ENCODE measurements around the gene MICAL2.

Gene MICAL2

DNA sequence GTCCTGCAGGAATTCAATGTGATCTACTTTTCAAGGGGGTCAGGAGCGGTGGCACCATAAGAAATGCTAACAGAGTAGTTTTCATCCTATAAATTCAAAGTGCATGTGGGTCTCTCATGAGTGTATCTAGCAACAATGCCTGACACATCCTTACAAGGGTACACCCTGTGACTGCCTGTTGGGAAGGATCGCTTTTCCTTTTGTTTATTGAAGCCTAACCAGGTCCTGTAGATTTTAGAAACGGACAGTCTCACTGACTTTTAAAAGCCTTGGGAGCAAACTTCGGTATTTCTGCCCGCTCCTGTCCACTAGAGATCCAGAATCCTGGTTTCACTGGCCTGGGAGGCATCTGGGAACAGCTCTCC, 102.4 kb downstream of the MICAL2 start:
- DNase-seq, result no peak

DNA sequence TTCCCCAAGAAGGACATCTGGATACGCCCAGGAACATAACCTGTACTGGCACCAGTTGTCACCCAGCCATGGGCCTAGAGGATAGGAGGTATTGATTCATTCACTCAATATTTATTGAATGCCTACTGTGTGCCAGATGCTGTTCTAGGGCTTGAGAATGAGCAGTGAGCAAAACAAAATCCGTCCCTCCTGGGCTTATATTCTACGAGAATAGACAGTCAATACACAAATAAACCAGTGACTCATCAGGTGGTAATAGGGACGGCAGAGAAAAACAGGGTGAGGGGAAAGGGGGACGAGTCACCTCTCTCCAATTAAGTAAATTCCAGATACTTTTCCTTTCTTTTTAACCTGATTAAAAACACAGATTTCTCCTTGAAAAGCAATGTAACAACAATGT, 103.5 kb downstream of the MICAL2 start:
- DNase-seq, result no peak

DNA sequence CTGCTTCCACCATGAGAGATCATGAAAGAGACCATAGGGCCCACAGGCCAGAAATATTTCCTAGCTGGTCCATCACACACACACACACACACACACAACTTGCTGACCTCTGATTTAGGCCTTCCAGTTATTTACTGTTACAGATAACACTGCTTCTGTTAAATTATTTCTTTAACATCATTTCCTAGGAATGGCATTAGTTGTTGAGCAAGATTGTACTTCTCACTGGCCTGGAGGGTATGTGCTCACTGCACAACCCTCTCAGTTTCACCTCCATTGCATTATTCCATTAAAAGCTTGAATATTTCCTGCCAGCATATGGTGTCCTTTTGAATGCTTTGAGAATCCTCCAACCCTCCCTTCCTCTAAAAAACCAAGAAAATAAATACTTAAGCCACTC, 104.4 kb downstream of the MICAL2 start:
- no peak for DNase-seq

DNA sequence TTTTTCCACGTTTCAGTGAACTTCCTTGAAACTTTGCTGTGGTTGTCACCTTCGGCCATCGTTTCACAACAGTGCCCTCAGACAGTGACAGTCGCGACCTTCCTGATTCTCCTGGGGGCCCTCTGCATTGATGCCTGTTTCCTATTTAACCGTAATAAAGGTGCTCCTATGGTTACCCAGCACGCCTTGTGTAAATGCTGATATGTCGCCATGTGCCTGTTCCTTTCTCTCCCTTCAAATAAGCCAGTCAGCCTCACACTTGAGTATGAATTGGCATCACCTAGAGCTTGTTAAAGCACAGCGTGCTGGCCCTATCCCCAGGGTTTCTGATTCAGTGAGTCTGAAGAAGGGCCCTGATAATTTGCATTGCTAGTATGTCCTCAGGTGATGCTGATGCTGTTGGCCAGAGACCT, 104.8 kb downstream of the MICAL2 start:
- DNase-seq, result peak; percentile 25

DNA sequence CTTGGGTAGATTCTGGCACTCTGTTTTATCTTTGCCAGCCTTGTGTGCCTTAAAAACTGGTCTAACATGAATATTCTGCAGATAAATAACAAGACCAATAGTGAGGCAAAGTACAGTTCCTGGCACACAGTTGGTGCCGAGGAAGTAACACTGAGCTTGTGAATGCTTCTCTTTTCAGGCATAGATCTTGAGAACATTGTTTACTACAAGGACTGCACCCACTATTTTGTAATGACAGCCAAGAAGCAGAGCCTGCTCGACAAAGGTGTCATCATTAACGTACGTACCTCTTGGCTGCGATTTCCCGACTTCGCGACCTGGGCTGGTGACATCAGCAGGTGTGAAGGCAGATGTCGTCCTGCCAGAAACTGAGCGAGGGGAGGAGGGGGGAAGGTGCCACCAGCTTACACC, 105.7 kb downstream of the MICAL2 start:
- DNase-seq, result peak; percentile 47

DNA sequence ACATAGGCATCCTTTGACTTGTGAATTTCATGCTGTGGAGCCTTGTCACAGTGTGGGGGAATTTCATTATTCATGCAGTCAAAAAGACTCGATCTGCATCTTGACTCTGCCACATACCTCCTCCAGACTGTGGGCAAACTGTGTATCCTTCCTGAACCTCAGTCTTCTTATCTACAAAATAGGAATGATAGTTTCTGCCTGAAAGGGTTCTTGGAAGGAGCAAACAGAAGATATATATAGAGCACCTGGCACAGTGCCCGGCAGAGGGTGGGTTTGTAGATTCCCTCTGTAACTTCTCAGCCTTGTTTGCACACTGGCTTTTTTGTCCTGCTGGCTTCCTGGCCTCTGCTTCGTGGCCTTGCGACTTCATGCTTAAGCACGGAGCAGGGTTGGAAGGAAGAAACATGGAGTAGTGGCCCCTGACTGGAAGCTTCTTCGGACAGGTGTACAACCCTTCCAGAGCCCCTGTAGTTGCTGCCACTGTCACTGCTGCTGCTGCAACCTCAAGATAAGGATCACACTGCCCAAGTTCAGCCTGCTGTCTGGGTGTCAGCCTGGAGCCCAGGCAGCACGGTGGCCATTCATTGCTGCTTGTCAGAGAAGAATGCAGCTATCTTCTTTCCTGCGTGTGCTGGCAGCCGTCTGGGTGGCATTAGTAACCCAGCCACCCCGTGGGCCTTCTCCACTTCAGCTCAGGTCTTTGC, 106.4 kb downstream of the MICAL2 start:
- no peak for DNase-seq

DNA sequence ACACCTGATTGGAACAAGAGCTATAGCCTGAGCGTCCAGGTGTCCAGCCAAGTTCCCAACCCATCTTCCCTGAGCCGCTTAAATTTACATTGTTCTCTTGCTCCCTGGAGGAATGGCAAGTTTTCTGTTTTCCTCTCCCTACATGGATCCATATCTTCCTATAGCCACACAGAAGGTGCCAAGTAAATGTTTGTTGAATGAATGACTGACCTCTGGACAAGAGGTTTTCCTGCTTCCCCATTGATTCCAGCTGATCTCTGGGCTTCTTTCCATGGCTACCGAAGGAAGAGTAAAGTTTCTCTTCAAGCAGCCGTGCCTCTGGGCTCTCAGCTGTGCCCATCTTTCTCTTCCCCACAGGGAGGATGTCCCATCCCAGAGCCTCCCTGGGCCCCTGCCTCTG, 107.5 kb downstream of the MICAL2 start:
- no peak for DNase-seq

DNA sequence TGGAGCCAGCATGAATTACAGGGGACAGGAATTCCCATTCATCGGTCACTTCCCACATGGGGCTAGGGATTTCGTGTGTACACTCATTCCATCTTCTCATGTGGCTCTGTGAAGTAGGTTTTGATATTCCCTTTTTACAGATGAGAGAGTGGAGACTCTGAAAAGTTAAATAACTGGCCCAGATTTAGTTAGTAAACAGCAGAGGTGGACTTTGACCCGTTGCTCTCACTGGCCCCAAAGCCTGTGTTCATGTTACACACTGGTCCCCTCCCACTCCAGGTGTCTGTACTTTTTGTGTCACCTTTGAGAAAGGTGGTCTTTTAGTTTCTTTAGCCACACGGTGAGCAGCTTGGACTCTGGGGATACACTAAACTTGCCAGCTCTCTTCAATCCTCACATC, 108.5 kb downstream of the MICAL2 start:
- DNase-seq, result no peak

DNA sequence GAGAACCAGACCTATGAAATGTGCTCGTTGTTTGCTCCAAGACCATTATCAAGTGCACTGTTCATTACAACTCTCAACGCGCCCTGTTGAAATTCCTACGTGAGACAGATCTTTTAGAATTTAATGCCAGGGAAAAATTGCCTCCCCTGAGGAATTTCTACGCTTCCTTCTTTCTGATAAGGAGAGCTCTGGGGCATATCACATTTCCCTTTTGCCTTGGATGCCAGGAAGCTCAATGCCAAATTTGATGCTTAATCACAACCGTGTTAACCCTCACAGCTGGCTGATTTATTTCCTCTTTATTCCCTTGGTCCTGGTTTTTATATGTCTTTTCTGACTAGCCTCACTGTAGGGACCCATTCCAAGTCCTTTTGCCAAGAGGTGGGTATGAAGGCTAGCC, 109.4 kb downstream of the MICAL2 start:
- no peak for DNase-seq

DNA sequence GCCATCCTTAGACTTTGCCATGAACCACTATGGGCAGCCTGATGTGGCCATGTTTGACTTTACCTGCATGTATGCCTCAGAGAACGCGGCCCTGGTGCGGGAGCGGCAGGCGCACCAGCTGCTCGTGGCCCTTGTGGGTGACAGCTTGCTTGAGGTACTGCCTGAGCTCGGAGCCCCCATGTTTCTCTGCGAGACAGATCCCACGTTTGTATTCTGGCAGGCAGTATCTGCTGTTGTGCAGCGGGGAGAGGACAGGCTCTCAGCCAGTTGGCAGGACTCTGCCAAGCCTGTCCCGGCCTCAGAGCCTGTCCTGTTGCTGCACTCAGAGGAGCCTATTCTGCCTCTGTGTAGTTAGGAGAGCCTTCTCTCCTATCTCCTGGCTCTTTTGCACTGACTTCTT, 109.9 kb downstream of the MICAL2 start:
- DNase-seq, result no peak

DNA sequence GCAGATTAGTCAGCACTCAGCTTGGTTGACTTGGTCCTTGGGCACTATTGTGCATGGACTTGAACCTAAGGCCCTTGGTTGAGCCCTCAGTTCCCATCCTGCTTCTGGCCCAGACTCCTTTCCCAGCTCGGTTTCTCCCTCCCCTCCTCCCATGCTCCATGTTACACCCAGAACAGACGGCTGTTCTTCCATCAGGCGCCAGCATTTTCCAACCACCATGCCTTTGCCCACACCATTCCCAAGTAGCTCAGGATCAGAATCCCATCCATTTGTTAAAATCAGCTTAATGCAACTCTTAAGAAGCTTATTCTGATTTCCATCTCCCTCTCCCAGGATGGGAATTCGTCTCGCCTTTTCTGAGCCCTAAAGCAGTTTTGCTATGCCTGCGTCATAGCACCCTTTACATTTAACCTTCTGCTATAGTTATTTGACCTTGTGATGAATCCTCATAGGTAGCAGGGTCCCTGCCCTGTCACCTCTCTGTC, 110.7 kb downstream of the MICAL2 start:
- no peak for DNase-seq

DNA sequence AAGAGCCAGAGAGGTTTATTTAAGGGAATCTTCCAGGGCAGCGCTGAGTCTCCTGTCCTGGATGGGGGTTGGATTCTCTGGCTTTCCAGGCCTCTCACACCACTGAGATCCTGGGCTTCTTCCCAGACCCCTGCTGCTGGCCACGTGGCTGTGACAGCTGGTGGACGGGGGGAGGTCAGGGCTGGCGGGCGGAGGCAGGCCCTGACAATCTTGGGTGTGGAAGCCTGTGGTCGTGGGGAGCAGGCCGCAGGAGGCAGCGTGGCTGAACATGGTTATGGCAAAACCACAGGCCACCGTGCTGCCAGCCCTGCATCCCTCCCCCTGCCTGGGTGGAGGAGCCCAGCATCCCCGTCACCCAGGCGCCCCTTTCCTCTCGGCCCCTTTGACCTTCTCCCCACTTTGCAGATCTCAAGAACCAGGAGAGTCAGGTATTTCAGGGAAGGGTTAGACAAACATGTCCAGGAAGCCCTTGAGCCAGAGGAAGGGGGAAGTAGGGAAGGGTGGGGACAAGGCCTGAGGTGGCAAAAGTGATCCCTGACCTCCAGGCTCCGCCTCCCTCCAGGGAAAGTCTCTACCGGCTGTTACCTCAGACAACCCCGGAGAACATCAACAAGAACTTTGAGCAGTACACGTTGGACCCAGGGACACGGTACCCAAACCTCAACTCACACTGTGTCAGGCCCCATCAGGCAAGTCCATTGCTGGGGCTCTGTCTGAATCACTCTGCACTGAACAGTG, 111.8 kb downstream of the MICAL2 start:
- peak; percentile 26 for DNase-seq

DNA sequence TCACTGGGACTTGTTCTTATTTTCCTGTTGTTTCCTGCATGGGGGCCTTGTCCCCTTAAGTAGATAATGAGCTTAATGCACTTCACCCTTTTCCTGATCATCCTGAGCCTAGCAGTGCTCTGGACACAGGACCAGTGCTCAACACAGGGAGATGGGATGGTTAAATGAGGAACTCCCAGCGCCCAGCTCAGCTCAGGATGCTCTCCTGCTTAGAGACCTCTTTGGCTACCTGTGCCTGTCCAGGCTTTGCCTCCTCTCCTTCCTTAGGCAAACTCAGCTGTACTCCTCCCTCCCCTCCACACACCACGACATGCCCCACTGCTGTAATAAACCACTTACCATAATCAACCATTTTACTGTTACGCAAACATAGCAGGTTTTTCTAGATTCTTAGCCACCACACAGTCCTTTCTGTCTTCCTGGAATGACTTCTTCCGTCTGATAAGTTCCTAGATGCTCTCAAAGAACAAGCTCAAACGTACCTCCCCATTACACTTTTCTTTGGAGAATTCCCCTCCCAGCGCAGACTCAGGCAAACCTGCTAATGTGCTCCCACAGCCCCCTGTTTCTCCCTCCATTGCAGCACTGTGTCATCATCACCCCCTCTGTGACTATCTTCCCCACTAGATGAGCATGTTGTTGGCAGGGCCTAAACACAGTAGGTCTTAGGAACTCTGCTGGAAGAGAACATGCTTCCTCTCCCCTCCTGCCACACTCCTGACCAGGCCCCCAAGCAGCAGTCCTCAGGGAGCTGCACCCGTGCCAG, 113.6 kb downstream of the MICAL2 start:
- DNase-seq, result peak; percentile 23

DNA sequence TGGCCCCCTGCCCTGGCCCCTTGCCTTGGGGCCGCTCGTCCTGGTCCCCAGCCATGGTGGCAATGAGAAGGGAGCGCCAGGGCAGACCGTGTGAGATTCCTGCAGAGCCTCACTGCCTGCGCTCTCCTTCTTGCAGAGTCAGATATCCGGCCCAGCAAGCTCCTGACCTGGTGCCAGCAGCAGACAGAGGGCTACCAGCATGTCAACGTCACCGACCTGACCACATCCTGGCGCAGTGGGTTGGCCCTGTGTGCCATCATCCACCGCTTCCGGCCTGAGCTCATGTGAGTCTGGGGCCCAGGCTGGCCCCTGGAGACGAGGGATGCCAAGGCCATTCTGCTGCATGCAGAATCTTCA, 114.1 kb downstream of the MICAL2 start:
- peak; percentile 89 for DNase-seq

DNA sequence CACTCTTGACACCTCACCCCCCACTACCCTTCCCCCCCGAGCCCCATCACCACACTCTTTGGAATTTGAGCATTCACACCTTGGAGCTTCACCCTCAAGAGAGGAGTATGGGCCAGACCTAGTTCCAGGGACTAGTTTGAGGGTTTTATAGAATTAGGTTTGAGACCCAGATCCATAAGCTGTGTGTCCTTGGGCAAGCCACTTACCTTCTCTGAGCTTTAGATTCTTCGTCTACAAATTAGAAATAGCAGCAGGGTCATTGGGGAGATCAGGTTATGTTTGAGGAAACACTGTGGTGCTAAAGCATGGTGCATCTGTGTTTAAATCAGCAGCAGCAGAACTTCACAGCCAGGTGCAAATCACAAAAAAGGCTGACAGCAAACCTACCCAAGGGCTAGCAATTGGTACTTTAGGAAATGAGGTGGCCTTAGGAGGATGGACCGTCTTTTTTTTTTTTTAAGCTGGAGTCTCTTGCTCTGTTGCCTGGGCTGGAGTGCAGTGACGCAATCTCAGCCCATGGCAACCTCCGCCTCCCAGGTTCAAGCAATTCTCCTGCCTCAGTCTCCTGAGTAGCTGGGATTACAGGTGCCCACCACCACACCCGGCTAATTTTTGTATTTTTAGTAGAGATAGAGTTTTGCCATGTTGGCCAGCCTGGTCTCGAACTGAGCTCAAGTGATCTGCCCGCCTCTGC, 114.8 kb downstream of the MICAL2 start:
- no peak for DNase-seq

DNA sequence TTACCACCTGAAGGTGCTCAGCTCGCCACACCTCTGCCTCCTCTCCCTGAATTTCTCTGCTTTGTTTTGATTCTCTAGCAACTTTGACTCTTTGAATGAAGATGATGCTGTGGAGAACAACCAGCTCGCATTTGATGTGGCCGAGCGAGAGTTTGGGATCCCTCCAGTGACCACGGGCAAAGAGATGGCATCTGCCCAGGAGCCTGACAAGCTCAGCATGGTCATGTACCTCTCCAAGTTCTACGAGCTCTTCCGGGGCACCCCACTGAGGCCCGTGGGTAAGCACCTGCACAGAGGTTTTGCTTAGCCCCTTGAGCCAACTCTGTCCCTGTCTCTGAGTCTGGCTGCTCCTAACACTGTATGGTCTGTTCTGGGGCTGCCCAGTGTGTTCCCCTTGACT, 115.7 kb downstream of the MICAL2 start:
- DNase-seq, result no peak

DNA sequence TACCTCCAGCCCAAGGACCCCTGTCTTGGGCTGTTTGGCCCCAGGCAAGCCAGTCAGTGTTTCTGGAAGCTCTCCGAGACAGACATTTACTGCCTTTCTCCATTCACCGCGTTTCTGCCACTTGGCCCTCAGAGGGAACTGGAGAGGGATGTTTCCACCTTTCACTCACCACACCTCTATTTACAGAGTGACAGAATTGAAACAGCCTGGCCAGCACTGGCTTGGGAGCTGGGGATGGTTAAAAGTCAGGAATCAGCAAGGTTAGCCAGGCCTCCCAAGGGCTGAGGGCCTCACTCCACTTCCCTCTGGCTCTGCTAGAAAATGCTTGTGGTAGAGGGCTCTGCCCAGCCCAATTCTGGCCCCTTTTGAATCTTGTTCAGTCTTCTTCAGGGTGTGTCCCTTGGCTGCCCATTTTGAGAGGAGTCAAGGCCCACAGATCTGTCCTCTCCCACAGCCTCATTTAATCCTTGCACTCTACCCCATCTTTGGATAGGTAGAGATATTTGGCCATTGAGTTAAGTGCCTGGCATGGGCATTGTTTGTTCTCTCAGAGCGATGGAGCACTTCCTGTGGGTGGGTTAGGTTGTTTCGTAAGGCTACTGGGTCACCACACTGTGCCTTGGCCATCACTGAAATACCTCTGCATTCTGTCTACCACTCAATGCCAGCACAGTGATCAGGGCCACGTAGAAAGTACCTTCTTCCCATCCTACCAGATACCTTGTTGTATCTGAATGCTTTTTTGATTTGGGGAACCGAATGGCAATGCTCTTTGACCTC, 119.2 kb downstream of the MICAL2 start:
- DNase-seq, result no peak

DNA sequence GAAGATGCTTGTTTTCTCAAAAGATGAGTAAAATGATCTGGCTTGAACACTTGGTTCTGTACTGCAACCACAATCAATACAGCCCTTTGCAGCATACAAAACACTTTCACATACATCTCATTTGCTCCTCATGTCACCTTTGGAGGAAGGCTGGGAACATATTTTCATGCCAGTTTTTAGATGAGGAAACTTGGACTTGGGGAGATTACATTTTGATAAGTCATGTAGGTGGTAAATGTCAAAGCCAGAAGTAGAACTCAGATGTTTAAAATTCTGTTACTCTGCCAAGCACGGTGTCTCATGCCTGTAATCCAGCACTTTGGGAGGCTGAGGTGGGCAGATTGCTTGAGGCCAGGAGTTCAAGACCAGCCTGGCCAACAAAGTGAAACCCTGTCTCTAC, 121.8 kb downstream of the MICAL2 start:
- no peak for DNase-seq

DNA sequence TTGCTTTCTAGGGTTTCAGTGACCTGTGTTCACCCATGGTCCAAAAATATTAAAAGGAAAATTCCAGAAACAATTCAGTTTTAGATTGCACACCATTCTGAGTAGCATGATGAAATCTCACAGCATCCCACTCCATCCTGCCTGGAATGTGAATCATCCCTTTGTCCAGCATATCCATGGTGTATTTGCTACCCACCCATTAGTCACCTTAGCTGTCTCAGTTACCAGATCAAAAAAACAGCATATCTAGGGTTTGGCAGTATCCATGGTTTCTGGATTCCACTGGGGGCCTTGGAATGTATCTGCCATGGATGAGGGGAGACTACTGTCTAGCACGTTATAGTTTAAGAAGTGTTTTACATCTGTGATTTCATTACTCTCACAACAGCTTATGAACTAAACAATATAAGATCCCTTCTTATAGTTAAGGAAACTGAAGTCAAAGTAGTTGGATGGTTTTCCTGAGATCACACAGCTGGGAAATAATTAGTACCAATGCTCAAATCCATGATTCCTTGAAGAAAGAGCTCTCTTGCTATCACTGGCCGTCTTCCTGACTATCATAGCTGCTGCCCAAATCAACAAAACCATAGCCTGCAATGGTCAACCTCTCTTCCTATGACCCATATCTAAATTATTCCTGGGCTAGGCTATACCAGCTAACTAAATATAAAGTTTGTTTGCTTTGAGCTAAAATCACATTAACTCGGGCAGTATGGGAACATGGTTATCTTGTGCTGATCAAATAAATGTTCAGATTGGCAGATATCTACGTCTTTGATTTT, 122.6 kb downstream of the MICAL2 start:
- no peak for DNase-seq

DNA sequence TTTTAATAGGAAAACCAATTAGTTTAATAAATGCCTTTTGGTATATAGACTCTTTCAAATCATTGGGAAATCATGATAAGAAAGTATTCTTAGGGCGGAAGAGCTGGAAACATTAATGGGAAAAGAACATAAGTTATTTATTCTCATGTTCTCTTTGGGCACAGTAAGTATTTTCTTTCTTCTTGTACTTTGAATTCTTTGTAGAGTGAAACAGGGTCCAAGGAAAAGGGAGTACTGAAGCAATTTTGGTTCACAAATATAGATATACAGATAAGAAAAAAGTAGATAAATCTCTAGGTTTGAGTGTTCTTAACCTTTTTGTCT, 123.2 kb downstream of the MICAL2 start:
- no peak for DNase-seq

DNA sequence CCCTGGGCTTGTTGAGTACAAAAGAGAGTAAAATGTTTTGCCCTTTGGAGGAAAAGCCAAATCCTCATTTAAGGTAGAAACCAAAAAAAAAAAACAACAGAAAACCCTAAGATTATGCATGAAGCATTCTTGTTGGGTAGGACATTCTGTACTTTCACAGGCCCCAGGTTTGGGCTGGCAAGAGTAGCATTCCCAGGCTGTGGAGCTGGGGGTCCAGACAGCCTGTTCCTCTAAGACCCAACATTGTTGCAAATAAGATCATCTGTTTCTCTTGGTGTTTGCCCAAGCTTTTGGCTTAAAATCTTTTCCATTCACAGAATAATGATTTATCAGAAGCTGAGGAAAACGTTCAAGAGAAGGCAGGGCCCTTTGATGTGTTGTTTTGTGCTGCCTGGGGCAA, 123.8 kb downstream of the MICAL2 start:
- DNase-seq, result no peak

DNA sequence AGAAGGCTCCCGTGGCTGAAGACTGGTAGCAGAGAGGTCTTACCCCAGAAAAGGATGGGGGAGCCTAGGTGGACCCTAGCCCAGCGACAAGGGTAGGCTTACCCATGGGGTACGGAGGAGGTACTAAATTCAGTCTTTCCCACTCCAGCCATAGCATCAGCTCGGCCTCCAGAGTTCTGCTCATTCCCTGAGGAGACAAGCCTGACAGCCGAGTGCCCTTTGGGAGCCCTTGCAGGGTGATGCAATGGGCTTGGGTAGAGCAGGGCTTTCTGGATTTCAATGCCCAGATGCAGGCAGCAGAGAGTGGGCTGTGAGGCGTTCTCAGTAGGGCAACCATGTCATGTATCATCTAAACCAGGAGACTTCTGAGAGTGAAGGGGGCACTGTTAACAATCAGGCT, 124.7 kb downstream of the MICAL2 start:
- no peak for DNase-seq
